Ovary (tissue), 9 donors: ENCODE measurements around the gene STK11IP. TPM values are rescaled to one million over a fixed set of nuclear protein-coding genes. Genes with fewer than 3 reads are reported as not detected.

ENCODE experiments used
- DNase-seq, 5 donors: peaks; one replicate each; pipeline ENCODE4 v3.0.0-alpha.2; 2019 to 2020
- H3K27ac ChIP-seq, 2 donors: fragments of 200-600 bp; one replicate each; pipeline versions ENCODE4 v1.5.1 to v1.8.0; 2019 to 2022
- H3K27me3 ChIP-seq: fragments of 200-600 bp; one replicate; pipeline ENCODE4 v1.8.0; 2022
- H3K36me3 ChIP-seq: fragments of 200-600 bp; sonication (generic); one replicate; pipeline ENCODE4 v1.5.1; 2019
- H3K4me1 ChIP-seq: one replicate; pipeline ENCODE4 v1.8.1; 2013; ENCODE audit warnings: mild to moderate bottlenecking, moderate library complexity; ENCODE audit not compliant: insufficient read depth
- H3K4me3 ChIP-seq: fragments of 200-600 bp; sonication (generic); one replicate; pipeline ENCODE4 v1.5.1; 2017
- H3K9me3 ChIP-seq, 2 donors: fragments of 200-600 bp in 1 of 2; sonication (generic) in 1 of 2; one replicate each; pipeline versions ENCODE4 v1.5.1 to v1.8.1; 2013 to 2019; ENCODE audit warnings: mild to moderate bottlenecking in 1 of 2, moderate library complexity in 1 of 2
- EP300 ChIP-seq: sonication (generic); formaldehyde crosslinking; IDR thresholded peaks from one replicate; pipeline ENCODE4 v1.6.1; 2017; ENCODE audit warnings: antibody characterized with exemption
- POLR2A ChIP-seq: fragments of 450-650 bp; IDR thresholded peaks from one replicate; pipeline ENCODE4 v1.6.1; 2017; ENCODE audit warnings: antibody characterized with exemption, mild to moderate bottlenecking, moderate library complexity
- WGBS, 3 donors: extraction: QIAGEN DNeasy Blood & Tissue Kit in 1 of 3; methylation state at CpG; one replicate each; pipeline versions ENCODE4 v1.1.5 to v1.1.7; 2013 to 2017; 5-methylcytosine and 5-hydroxymethylcytosine counted together
- intact Hi-C, 4 donors: fragments of 100-400 bp; cut with DNase I; formaldehyde crosslinking; loops; one replicate each; pipeline versions ENCODE4 v1.11.0 to v1.15.1; 2022 to 2023
- polyA plus RNA-seq, 2 donors: library from polyadenylated mRNA; stranded (reverse); fragments of 200-250 nt in 1 of 2; fragments of 350-450 nt in 1 of 2; fragmentation: Illumina TruSeq in 1 of 2; extraction: RNeasy Lipid Tissue Mini Kit (QIAGEN cat#74804) in 1 of 2; gene quantifications; one replicate each; pipeline ENCODE4 v1.2.3, GENCODE V29; 2013 to 2014
- total RNA-seq, 7 donors: library from RNA; depleted of rRNA in 2 of 7; stranded (reverse); fragments of >200 nt in 2 of 7; fragmentation: NEBNext Ultra II Directional in 3 of 7; extraction: Animal tissue kit (Norgen Biotek cat#: 25700) in 3 of 7; gene quantifications; one replicate each; pipeline versions ENCODE4 v1.1.0 to v1.2.4, GENCODE V29; 2016 to 2023
- TF ChIP-seq, protein P1 (sequence below), 3 donors: fragments of 450-650 bp in 2 of 3; fragments of 200-600 bp in 1 of 3; IDR thresholded peaks; one replicate each; pipeline versions ENCODE4 v1.5.1 to v1.8.0; 2016 to 2022; ENCODE audit warnings: antibody characterized with exemption in 3 of 3, mild to moderate bottlenecking in 1 of 3
- donor health status: DM: no; HTN: no; CAD: no; lungs with moderate emphysema.
- donor health status: DM: no; HTN: no; CAD: no.
- donor health status: Bipolar disorder and iron deficiency.
- donor health status: DM: yes; HTN: yes; CAD: no.
- donor health status: DM: no; HTN: no; CAD: no.
- donor health status: DM: yes; HTN: yes; CAD: no.

The STK11IP gene
- total and polyA plus RNA-seq, 9 donors, result 9.2 to 73.7 (median 43.8) TPM

DNA sequence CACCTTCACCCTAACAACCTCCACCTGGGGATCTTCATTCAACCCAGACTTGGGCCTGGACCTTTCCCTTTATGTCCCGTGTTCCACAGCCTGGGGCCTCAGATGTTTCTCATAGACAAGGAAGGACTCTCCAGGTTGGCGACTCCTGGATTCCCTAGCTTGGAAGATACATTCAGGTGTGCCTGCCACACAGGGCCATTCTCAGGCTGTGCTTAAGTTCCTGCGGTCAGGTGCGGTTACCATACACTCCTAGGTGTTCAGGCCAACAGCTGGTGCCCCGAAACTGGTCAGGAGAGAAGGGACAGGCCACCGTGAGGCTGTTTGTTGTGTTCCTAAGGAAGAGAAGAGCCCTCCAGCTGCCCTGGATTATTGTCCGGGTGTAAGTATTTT is 45.4 kb downstream of the STK11IP start:
- no peak overlapping the region for H3K4me3 ChIP-seq
- TF ChIP-seq POLR2A, result no peak
- TF ChIP-seq, protein P1, sequence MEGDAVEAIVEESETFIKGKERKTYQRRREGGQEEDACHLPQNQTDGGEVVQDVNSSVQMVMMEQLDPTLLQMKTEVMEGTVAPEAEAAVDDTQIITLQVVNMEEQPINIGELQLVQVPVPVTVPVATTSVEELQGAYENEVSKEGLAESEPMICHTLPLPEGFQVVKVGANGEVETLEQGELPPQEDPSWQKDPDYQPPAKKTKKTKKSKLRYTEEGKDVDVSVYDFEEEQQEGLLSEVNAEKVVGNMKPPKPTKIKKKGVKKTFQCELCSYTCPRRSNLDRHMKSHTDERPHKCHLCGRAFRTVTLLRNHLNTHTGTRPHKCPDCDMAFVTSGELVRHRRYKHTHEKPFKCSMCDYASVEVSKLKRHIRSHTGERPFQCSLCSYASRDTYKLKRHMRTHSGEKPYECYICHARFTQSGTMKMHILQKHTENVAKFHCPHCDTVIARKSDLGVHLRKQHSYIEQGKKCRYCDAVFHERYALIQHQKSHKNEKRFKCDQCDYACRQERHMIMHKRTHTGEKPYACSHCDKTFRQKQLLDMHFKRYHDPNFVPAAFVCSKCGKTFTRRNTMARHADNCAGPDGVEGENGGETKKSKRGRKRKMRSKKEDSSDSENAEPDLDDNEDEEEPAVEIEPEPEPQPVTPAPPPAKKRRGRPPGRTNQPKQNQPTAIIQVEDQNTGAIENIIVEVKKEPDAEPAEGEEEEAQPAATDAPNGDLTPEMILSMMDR (IDR thresholded peaks at IDR 0.05), result no peak
- TF ChIP-seq EP300, result no peak
- no peaks in the 10 kb centered on the region for H3K27me3 ChIP-seq
- peaks cover 28% of the 10 kb centered on the region for H3K4me1 ChIP-seq
- no peaks in the 10 kb centered on the region for H3K36me3 ChIP-seq
- DNase-seq, result peak; percentile 40 to 55 (median 47)
- intact Hi-C loops, result loop anchor here (2.0 to 10.0 kb wide), 8 partner anchors 36 to 101 kb away; partner anchors contain the start of genes CHPF (in 3 of the 4), INHA (in 1 of the 4), OBSL1 (in 1 of the 4) and TMEM198 (in 1 of the 4)
- WGBS, 3 donors, result 72 to 79% (median 74%) methylated on average over 7 of the region's 7 CpGs
- peak overlapping the region; percentile 24 to 77 for H3K27ac ChIP-seq
- no peaks in the 10 kb centered on the region for H3K9me3 ChIP-seq

- peak; percentile 68 to 79 (median 72) for DNase-seq
- Histone ChIP-seq H3K4me1 (peaks cover 28% of the 10 kb centered on the region), H3K27ac (peak overlapping the region; percentile 24 to 77), H3K36me3 (no peaks in the 10 kb centered on the region), H3K4me3 (no peak overlapping the region), H3K9me3 (no peaks in the 10 kb centered on the region), H3K27me3 (no peaks in the 10 kb centered on the region)
- intact Hi-C loops, result loop anchor here (2.0 to 10.0 kb wide), 8 partner anchors 37 to 102 kb away; partner anchors contain the start of genes CHPF (in 3 of the 4), INHA (in 1 of the 4), OBSL1 (in 1 of the 4) and TMEM198 (in 1 of the 4)
- WGBS, 3 donors, result 80 to 83% (median 81%) methylated on average over 14 of the region's 14 CpGs
- TF ChIP-seq EP300 (no peak), POLR2A (no peak)
- TF ChIP-seq, protein P1 (IDR thresholded peaks at IDR 0.05), result no peak
These were observed 46.2 kb downstream of the STK11IP start for GRCh38 chr2:219643788-219644398.

DNA sequence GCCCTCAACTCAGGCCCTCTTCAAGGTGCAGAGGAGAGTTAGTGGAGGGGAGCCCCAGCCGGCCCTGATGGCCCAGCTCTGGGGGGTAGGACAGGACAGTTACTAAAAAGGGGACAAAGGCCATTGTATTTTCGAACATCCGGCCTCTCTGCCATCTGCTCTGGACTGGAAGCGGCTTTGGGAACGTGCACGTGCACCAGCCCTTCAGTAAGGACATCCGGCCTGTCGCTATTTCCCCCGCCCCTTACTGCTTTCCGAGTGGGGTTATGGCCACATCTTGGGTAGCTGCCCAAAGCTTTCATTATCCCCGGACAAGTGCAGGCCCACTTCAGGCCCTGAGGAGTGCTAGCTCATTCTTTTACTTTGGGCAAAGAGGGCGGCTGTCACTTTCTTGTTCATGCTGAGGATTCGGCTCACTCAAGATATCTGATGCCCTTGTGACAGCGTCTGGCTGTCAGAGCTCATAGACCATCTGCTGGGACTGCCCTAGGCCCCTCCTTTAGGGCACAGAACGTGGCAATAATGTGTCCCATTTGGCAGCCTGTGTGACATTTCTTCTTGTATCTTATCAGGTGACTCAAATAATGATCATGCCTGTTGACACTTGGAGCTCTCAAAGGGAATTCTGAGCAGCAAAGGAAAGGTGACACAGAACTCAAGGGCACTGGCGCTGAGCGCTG is 47.3 kb downstream of the STK11IP start:
- H3K36me3 ChIP-seq, result no peaks in the 10 kb centered on the region
- no peak overlapping the region for H3K4me3 ChIP-seq
- no peaks in the 10 kb centered on the region for H3K9me3 ChIP-seq
- H3K27me3 ChIP-seq, result no peaks in the 10 kb centered on the region
- peak; percentile 50 to 57 (median 51) for DNase-seq
- peaks cover 28% of the 10 kb centered on the region for H3K4me1 ChIP-seq
- intact Hi-C loops, result loop anchor here (5.0 to 10.0 kb wide), 6 partner anchors 42 to 103 kb away; partner anchors contain the start of genes CHPF (in 1 of the 4), INHA (in 1 of the 4), OBSL1 (in 1 of the 4) and TMEM198 (in 1 of the 4)
- TF ChIP-seq EP300 (no peak), POLR2A (no peak)
- TF ChIP-seq, protein P1 (IDR thresholded peaks at IDR 0.05), result no peak
- 45 to 63% (median 54%) methylated on average over 17 of the region's 17 CpGs for WGBS, 3 donors
- peak overlapping the region; percentile 31 to 47 for H3K27ac ChIP-seq

GRCh38 chr2:219645631-219646527 is 48.2 kb downstream of the STK11IP start:
- Histone ChIP-seq H3K27me3 (no peaks in the 10 kb centered on the region), H3K9me3 (no peaks in the 10 kb centered on the region), H3K27ac (peak overlapping the region; percentile 36 to 65), H3K4me3 (no peak overlapping the region), H3K4me1 (peaks cover 28% of the 10 kb centered on the region), H3K36me3 (no peaks in the 10 kb centered on the region)
- 66 to 68% (median 68%) methylated on average over 12 of the region's 12 CpGs for WGBS, 3 donors
- intact Hi-C loops, result loop anchor here in 1 of 4 donors (10.0 kb wide), 1 partner anchor 49 kb away; no protein-coding TSS in a partner anchor
- DNase-seq, result peak; percentile 66 to 73 (median 69)
- TF ChIP-seq, protein P1 (IDR thresholded peaks at IDR 0.05), result no peak
